GM04504 (cell line): ENCODE data around the gene MSI2.

ENCODE experiments used
- DNase-seq: peaks from one replicate; pipeline ENCODE4 v3.0.0-alpha.2; 2012; ENCODE audit warnings: low read depth

MSI2 gene

GRCh38 chr17:57416369-57416768 lies 160.0 kb downstream of the MSI2 start:
- DNase-seq = no peak

DNA sequence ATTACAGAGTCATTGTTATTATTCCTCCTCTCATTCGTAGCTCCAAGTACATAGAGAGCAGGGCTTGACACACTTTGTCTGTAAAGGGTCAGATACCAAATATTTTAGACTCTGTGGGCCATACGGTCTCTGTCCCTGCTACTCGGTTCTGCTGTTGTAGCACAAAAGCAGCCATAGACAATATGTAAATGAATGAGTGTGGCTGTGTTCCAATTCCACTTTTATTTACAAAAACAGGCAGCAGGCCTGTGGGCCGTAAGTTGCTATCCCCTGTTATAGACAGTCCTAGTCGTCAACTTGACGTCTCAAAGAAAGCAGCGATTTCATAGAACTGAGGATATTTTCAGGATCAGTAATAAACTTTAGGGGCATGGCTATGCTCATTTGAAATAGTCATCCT lies 161.6 kb downstream of the MSI2 start:
- no peak for DNase-seq

GRCh38 chr17:57418463-57419246 lies 162.3 kb downstream of the MSI2 start:
- no peak for DNase-seq

DNA sequence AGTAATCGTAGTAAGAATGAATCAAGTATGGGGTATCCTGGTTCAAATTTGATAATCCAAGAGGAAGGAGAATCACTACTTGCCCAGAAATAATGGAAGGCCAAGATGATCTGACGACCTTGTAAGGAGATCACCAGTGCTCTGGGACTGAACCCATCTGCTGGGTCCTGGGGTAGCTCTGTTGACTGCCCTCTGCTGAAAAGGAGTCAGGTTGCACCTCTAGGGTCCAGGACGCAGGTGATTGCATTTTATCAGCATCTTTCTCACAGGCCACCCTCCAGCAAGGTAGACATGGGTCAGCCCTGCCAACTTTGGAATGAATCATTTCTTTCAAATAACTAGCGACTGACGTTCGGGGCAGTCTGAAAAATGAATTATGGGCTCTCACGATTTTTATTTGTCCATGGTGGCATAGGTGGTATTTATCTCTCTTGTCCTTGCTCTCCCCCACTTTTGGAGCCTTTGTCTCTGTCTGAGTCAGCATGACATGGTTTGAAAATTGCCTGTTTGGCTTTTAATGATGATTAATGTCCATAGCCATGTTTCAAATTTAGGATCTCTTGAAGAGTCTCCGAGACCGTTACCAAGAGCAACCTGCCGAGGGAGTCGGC lies 163.7 kb downstream of the MSI2 start:
- DNase-seq = no peak

GRCh38 chr17:57420734-57421717 lies 164.7 kb downstream of the MSI2 start:
- no peak for DNase-seq

DNA sequence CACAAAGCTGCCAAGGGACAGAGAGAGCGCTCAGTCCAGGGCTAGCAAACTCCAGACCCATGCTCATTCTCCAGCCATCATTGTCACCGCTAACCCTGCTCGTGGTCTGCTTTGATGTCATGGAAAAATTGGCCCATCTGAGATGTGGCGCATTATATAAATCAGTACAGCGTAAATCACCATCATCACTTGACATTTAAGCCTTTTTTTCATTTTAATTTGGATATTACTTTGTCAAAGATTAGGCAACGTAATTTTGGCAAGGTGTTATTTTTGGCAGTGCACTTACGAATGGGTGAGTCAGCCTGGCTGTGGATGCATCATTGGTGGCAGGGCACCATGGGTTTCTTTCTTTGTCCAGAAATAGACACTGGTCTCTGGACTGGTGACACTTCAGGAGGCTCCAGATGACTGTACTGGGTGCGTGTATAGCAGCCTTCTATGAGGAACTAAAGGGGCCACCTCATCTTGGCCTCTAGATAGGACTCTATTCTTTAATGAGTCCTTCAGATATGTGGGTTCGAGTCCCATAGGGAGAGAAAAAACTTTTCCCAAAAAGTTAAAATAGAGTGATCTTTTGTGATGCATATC lies 166.3 kb downstream of the MSI2 start:
- DNase-seq = no peak

- DNase-seq = no peak
Observed at GRCh38 chr17:57423541-57423940, 167.2 kb downstream of the MSI2 start.

GRCh38 chr17:57424273-57424672 lies 167.9 kb downstream of the MSI2 start:
- DNase-seq = no peak

GRCh38 chr17:57424777-57425188 lies 168.5 kb downstream of the MSI2 start:
- DNase-seq = no peak

DNA sequence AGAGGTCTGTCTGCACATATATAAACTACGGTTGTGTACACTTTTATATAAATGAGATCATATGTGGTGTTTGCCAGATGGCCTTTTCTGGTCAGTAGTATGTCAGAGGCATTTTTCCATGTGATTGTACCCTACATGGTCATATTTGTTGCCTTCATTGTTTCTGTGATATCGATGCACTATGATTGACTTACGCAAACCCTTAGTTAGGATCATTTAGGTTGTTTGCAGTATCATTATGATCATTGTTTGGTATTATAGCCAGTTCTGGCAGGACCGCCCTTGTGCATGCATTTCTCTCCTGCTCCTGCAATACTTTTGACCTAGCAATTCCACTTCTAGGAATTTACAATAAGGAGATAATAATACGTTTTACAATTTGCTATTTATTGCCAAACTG lies 169.1 kb downstream of the MSI2 start:
- no peak for DNase-seq

GRCh38 chr17:57425903-57426880 lies 169.9 kb downstream of the MSI2 start:
- DNase-seq = no peak

DNA sequence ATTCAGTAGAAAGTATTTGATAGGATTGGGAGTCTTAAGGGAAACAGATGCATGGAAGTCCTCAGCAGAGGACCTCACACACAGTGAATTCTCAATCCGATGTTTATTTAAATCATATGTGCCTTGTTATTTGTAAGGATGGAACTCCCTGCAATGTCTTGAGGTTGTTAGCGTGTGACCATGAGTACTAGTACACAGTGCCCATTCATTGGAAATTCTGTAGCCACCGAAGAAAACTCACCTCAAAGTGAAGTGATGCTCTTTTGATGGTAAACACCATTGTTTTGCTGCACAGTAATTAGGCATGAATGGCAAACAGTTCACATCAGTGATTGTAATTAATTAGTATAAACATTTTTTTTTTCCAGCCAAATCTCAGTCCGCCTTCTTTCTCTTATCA lies 173.6 kb downstream of the MSI2 start:
- DNase-seq = no peak

GRCh38 chr17:57431415-57431814 lies 175.1 kb downstream of the MSI2 start:
- DNase-seq = no peak

GRCh38 chr17:57432507-57433277 lies 176.4 kb downstream of the MSI2 start:
- no peak for DNase-seq

- no peak for DNase-seq
Observed at GRCh38 chr17:57433452-57433851, 177.1 kb downstream of the MSI2 start.

DNA sequence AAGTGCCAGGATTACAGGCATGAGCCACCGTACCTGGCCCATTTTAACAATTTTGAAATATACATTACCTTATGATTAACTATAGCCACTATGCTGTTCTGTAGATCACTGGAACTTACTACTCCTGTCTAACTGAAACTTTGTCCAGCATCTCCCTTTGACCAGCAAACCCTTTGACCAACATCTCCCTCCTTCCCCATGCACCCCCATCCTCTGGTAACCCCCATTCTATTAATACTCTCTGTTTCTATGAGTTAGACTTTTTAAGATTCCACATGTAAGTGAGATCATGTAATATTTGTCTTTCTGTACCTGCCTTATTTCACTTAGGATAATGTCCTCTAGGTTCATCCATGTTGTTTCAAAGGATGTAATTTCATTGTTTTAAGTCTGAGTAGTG lies 178.0 kb downstream of the MSI2 start:
- DNase-seq = no peak

GRCh38 chr17:57436565-57436964 lies 180.2 kb downstream of the MSI2 start:
- DNase-seq = no peak

DNA sequence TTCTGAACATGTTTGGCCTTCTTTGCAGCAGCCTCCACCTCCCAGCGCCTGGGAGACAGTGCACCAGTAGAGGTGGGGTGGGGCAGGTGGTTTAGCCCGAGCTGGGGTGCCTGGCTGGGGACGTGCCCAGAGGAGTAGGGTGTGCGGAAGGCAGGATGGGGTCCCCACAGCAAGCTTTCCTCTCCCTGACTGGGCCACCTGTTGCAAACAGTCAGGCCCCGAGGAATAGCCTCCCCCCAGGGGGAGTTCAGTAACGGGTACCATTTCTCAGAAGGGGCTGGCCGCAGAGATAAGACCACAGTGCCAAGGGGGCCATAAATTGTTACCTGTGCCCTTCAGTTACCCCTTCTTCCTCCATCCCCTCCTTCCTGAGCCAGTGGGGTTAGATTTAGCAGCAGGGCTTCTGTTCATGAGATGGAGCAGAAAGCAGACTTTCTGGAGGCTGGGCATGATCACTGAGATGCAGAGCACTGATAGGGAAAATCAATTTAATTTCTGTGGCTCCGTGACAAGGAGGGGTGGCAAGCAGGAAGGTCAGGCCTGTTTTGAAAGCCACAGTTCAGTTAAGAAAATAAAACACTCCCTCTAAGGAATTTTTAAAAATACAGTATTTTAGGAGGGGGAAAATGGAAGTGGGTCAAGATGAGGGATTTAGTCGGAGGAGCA lies 181.9 kb downstream of the MSI2 start:
- no peak for DNase-seq

DNA sequence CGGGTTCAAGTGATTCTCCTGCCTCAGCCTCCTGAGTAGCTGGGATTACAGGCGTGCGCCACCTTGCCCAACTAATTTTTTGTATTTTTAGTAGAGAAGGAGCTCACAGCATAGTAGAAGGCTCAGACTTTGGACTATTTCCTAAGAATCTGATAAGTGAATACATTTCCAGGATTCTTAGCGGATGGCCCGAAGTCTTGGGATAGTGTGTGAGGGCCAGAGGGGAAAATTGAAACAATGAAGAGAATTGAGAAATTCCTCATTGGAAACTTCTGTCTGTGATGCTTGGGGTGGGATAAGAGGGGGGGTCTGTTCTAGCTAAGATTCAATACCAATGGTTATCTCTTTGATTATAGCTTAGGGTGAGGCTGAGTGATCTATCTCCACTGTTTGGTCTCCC lies 183.3 kb downstream of the MSI2 start:
- DNase-seq = no peak
